Measurements from ENCODE around the gene TBC1D17.

- TF ChIP-seq, protein P1, sequence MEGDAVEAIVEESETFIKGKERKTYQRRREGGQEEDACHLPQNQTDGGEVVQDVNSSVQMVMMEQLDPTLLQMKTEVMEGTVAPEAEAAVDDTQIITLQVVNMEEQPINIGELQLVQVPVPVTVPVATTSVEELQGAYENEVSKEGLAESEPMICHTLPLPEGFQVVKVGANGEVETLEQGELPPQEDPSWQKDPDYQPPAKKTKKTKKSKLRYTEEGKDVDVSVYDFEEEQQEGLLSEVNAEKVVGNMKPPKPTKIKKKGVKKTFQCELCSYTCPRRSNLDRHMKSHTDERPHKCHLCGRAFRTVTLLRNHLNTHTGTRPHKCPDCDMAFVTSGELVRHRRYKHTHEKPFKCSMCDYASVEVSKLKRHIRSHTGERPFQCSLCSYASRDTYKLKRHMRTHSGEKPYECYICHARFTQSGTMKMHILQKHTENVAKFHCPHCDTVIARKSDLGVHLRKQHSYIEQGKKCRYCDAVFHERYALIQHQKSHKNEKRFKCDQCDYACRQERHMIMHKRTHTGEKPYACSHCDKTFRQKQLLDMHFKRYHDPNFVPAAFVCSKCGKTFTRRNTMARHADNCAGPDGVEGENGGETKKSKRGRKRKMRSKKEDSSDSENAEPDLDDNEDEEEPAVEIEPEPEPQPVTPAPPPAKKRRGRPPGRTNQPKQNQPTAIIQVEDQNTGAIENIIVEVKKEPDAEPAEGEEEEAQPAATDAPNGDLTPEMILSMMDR (IDR thresholded peaks at IDR 0.05; ENCODE audit: insufficient read depth, low read length, poor library complexity, severe bottlenecking): no peak
- no peak for TF ChIP-seq EZH2phosphoT487 (conservative IDR thresholded peaks at IDR 0.05; ENCODE audit: low read length)
Observed at GRCh38 chr19:49882643-49883042, 5.1 kb downstream of the TBC1D17 start.

All from SU-DHL-6 (cell line).